DOHH2 (cell line): ENCODE measurements around the gene MPPED2.

ENCODE experiments used
- EZH2phosphoT487 ChIP-seq: fragments of 200-600 bp; sonication (generic); IDR thresholded peaks from 2 replicates; pipeline ENCODE4 v1.6.1; 2017; ENCODE audit warnings: borderline replicate concordance, mild to moderate bottlenecking, antibody characterized with exemption, low read length, moderate library complexity, mixed read lengths
- TF ChIP-seq, protein P1 (sequence below): fragments of 200-600 bp; sonication (generic); IDR thresholded peaks from one replicate; pipeline ENCODE4 v1.5.1; 2014; ENCODE audit warnings: antibody characterized with exemption, mild to moderate bottlenecking, low read depth, low read length; ENCODE audit not compliant: poor library complexity, severe bottlenecking

DNA sequence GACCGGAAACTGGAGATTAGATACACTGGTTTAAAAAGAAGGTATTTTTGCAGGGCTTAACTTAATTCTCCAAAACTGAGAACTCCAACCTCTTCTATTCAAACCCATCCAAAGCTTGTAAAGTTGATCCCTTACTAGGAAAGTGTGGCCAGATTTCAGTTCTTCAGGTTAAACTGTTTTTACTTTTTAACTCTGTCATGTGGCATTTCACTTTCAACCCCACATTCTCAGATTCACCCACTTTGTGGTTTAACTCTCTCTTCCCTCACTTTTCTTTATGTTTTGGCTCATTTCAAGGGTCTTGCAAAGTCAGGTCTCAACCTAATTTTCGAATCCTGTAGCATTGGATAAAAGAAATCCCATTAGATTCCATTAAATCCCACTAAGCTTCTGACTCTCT is 75.4 kb downstream of the MPPED2 start:
- TF ChIP-seq, protein P1, sequence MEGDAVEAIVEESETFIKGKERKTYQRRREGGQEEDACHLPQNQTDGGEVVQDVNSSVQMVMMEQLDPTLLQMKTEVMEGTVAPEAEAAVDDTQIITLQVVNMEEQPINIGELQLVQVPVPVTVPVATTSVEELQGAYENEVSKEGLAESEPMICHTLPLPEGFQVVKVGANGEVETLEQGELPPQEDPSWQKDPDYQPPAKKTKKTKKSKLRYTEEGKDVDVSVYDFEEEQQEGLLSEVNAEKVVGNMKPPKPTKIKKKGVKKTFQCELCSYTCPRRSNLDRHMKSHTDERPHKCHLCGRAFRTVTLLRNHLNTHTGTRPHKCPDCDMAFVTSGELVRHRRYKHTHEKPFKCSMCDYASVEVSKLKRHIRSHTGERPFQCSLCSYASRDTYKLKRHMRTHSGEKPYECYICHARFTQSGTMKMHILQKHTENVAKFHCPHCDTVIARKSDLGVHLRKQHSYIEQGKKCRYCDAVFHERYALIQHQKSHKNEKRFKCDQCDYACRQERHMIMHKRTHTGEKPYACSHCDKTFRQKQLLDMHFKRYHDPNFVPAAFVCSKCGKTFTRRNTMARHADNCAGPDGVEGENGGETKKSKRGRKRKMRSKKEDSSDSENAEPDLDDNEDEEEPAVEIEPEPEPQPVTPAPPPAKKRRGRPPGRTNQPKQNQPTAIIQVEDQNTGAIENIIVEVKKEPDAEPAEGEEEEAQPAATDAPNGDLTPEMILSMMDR: no peak
- no peak for TF ChIP-seq EZH2phosphoT487
